ENCODE measurements around the gene MTUS2.

Gene MTUS2

GRCh38 chr13:29535663-29536655 is 715.8 kb downstream of the MTUS2 start:
- DNase-seq: no peak

GRCh38 chr13:29536853-29537252 is 716.7 kb downstream of the MTUS2 start:
- DNase-seq: no peak

- no peak for DNase-seq
These were observed 717.9 kb downstream of the MTUS2 start for GRCh38 chr13:29537736-29538651.

DNA sequence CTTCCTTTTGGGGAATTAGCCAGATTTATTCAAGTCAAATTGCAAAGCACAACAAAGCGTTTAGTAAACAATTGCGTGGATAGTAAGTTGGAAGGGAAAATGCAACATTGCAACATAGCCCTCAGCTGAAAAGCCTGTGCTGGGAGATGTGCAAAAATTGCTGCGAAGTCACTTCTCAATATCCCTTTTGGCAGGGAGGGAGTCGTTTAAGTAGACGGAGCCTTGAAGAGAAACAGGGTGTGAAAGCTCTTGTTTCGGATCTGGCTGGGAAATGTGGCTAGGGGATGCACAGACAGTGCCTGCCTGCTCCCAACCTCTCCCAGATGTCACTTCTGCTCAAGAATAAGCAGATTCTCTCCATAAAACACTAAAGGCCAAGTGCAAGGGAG is 718.5 kb downstream of the MTUS2 start:
- DNase-seq: no peak

DNA sequence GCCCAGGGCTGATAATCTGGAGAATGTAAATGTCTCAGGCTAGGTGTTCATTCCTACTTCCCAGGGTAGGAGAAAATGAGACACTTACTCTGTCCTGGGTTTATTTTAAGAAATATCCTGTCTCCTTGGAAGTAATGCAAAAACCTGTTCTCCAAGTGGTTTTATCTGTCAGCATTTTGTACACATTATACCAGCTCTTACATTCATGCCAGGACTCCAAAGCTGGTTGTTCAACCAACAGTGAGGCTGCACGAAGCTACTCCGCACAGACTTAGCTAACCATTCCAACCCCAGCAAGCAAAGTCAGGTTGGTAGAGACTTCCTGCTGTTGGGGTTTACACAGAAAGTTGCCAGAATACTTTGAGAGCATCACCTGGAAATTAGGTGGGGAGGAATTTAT is 719.7 kb downstream of the MTUS2 start:
- DNase-seq: no peak

- DNase-seq: no peak
These were observed 720.2 kb downstream of the MTUS2 start for GRCh38 chr13:29540334-29540733.

- DNase-seq: no peak
These were observed 720.7 kb downstream of the MTUS2 start for GRCh38 chr13:29540799-29541198.

- DNase-seq: no peak
These were observed 721.3 kb downstream of the MTUS2 start for GRCh38 chr13:29541400-29541799.

DNA sequence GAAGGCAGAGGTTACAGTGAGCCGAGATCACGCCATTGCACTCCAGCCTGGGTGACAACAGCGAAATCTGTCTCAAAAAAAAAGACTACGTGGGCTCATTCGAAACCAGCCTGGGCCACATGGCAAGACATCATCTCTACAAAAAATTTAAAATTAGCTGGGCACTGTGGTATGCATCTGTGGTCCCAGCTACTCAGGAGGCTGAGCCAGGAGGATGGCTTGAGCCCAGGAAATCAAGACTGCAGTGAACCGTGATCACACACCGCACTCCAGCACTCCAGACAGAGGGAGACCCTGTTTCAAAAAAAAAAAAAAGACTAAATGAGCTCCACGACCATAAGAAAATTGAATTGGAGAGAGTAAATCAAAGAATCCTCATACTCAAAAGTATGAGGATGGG is 722.2 kb downstream of the MTUS2 start:
- DNase-seq: no peak

GRCh38 chr13:29543230-29544215 is 723.4 kb downstream of the MTUS2 start:
- peak in 2 of 5 experiments; percentile 21 to 73 for DNase-seq

DNA sequence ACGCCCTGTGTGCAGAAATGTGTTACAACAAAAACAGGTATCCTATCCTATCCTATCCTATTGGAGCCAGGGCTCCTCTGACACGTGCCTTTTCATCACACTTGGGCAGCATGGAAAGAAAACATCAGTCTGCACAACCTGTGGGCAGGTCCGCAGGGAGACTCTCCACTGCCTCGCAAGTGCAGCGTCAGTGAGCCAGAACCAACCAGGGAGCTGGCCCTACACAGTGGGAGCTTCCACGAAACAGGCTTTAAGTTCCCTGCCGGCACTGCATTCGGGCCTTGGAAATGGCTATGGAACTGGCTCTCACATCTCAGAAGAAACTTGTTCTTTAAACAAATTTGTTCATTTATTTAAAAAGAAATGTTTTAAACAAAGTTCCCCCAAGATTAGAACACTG is 725.8 kb downstream of the MTUS2 start:
- no peak for DNase-seq

- no peak for DNase-seq
These were observed 726.5 kb downstream of the MTUS2 start for GRCh38 chr13:29546662-29547061.

GRCh38 chr13:29547153-29547552 is 727.0 kb downstream of the MTUS2 start:
- DNase-seq: no peak

GRCh38 chr13:29548722-29549121 is 728.6 kb downstream of the MTUS2 start:
- no peak for DNase-seq

GRCh38 chr13:29550430-29550988 is 730.4 kb downstream of the MTUS2 start:
- DNase-seq: no peak

- no peak for DNase-seq
These were observed 731.1 kb downstream of the MTUS2 start for GRCh38 chr13:29551214-29551613.
